ENCODE measurements around the gene GTF2F1.
"Not testable (repeated sequence)": the region's sequence is repeated elsewhere in the genome, so short reads cannot be mapped to it uniquely, and the experiment has no call there.

Gene GTF2F1

DNA sequence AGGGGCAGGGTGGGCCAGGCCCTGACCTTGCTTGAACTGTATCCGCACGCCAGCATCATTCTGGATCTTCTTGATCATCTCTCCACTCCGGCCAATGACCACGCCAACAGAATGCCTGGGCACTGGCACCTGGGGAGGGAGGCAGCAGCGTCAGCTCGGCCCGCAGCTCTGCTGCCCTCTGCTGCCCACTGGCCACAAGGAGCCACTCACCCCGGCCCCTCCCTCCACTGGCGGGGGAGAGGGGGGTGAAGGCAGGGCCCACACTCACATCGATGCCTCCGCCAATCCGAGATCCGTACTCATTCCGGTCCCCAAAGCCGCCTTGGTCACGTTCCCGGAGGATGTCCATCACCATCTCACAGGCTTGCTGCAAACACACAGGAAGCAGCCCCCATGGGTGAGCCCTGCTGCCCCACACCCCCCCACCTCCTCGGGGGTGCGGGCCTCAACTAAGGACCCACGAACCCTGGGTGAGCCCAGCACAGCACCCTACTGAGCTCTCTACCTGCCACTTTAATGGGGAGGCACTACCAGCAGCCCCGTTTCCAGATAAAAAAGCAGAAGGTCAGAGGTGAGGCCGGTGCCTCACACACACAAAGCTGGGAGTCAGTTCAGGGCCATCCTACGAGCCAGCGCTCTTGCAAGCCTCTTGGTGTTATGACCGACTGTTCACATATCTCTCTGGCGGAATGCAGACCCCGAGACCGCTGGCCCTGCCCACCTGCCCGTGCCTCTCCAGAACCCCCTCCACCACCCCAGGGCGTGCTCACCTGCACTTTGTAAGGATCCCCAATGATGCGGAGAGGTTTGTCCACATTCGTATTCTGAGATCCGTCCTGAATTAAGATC is 25.0 kb upstream of the GTF2F1 start:
- DNase-seq (ENCODE audit: low spot score) = peak; percentile 72

DNA sequence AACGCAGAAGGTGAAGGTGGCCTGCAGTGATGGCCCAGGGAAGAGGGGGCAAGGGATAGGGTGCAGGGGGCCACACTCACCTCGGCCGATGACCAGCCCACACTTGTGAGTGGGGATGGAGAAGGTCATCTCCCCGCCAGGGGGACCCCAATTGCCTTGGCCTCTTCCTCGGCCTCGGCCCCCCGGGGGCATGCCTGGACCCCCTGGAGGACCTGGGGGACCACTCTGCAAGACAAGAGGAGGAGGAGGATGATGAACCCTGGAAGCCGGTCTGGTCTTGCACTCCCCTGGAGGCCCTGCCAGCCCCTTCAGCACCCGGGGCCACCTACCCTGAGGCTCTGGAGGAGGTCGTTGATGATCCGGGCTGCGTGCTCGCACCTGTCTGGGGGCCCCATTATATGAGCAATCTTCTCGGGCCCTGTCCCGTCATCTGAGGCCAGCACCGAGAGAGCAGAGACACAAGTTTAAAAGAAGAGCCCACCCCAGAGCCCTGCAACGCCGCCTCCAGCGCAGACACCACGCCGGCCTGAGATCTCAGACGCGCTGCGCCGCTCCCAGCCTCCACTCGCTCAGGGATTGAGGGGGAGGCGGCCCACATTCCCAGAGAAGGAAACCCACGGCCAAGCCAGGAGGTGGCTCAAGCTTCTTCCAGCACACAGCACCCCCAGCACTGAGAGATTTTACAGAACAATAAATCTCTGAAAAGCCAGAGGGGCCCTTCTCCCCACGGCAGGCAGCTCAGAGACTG is 23.9 kb upstream of the GTF2F1 start:
- DNase-seq (ENCODE audit: low spot score) = no peak

GRCh38 chr19:6415591-6416190 is 22.7 kb upstream of the GTF2F1 start:
- DNase-seq (ENCODE audit: low spot score) = no peak

DNA sequence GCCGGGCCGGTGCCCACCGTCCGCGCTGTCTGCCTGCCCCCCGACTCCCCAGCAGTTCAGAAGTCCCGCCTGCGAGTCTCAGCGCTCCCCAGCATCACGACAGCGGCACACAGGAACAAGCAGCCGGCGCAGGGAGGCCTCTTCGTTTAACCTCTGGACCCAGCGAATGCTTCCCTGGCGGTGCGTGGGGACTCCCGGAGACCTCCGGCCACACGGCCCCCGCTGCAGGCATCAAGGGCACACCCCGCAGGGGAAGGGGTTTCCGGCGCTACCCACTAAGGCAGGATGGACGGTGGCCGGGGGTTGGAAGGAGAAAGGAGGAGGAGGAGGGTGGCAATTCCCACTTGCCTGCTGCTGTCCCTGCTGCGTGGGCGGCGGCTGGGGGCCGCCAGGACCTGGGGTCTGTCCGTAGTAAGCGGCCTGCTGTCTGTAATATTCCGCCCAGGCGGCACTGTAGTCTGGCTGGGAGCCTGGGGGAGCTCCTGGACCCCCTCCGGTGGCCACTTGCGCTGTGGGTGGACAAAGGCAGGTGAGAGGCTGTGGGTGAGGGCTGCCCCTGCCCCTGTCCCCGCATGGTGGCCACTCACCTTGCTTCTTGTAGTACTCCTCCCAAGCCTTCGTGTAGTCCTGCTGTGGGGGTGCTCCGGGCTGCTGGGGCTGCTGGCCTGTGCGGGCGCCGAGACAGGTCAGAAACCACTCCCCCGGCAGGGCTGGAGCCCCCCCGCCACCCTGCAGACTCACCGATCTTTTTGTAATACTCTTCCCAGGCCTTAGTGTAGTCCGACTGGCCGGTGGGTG is 22.0 kb upstream of the GTF2F1 start:
- no peak for DNase-seq (ENCODE audit: low spot score)

DNA sequence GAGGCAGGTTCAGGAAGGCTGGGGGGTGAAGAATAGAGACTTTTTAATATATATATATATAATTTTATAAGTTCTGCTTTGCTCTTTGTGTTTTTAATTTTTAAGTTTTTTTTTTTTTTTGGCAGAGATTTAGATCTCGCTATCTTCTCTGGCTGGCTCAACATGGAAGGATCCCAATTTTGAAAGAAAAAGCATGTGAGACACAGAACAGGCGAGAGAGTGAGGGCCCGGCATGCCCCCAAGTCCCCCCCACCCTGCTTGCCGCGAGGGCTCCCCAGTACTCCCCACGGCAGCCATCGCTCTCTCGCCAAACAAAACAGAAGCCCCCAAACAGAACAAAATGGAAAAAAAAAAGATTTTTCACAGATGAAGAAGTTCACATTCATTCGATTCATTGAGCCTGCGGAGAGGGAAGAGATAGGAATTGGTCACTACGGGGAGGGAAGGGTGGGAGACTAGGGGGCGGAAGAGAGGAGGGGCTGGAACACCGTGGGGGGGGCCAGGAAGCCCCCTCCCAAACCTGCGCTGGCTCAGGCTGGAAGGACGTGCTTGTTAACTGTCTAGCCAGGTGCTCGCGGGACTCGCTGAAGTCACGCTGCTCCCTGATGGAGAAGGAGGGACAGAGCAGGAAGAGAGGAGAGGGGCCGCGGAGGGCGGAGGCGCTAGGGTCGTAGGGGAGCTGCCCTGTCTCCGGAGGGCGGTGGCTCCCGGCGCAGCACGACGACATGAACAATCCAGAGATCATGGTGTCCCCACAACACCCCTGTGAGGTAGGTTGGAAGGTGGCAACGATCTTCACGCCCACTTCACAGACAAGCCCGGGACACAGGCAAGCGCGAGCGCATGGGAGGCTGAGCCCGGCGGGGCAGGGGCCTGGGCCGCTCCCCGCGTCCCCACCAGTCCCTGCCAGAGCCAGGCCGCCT is 21.0 kb upstream of the GTF2F1 start:
- no peak for DNase-seq (ENCODE audit: low spot score)

DNA sequence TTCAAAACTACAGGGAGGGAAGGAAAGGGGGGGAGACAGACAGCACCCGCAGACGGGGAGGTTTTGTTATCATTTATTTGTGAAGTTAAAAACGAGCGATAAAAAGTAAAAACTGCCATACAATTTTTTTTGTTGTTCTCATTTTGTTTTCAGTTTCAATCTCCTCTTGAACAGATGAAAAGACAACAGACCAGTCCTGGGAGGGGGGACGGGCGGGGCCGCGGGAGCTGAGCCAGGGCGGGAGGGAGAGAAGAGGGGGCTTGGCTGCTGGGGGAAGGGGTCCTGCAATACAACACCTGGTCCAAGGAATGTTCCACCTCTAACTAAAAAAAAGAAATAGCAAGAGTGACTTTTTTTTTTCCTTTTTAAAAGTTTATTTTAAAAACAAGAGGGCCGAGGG is 20.3 kb upstream of the GTF2F1 start:
- DNase-seq (ENCODE audit: low spot score) = no peak

DNA sequence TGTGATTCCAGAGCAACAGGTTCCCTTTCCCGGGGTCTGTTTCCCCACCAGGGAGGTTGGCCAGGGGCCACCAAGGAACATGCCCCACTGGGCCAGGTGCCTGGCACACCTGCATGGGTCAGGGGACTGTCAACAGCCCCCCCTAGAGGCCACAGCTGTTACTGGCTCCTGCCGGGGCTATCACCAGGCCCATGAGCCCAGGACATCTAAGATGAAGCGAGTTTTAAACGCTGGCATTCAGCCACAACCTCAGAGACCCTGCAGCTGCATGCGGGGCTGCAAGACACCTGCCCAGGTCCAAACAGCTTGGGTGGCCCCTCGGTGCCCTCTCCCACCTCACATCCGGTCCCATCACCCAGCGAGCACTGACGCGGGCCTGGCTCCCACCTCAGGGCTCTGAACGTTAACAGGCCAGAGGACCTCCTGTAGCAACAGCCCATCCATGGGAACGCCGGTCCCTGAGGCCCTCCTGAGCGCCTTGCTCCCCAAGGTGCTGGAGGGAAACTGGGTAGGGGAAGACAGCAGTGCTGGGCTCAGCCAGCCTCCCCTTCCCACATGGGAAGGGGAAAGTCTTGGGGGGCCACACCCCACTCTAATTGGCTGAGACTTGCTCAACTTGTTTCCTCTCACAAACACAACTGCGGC is 19.6 kb upstream of the GTF2F1 start:
- DNase-seq (ENCODE audit: low spot score) = no peak

GRCh38 chr19:6412061-6412446 is 19.1 kb upstream of the GTF2F1 start:
- no peak for DNase-seq (ENCODE audit: low spot score)

- DNase-seq (ENCODE audit: low spot score) = no peak
Observed at GRCh38 chr19:6409346-6409745, 16.4 kb upstream of the GTF2F1 start.

GRCh38 chr19:6406401-6406800 is 13.4 kb upstream of the GTF2F1 start:
- DNase-seq (ENCODE audit: low spot score) = no peak

- DNase-seq (ENCODE audit: low spot score) = peak; percentile 71
Observed at GRCh38 chr19:6402837-6403608, 10.1 kb upstream of the GTF2F1 start.

DNA sequence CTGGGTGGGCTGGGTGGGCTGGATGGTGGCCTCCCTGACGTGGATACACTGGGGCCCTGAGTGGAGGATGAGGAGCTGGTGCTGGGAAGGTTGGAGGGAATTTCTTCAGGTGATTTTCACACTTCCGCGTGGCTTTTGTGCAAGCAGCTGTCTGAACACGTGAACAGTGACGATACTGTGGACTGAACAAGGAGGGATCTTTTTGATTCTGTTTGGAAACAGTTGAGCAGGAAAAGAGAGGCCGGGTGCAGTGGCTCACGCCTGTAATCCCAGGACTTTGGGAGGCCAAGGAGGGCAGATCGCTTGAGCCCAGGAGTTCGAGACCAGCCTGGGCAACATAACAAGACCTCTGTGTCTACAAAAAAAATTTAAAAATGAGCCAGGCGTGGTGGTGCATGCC is 9.1 kb upstream of the GTF2F1 start:
- no peak for DNase-seq (ENCODE audit: low spot score)

DNA sequence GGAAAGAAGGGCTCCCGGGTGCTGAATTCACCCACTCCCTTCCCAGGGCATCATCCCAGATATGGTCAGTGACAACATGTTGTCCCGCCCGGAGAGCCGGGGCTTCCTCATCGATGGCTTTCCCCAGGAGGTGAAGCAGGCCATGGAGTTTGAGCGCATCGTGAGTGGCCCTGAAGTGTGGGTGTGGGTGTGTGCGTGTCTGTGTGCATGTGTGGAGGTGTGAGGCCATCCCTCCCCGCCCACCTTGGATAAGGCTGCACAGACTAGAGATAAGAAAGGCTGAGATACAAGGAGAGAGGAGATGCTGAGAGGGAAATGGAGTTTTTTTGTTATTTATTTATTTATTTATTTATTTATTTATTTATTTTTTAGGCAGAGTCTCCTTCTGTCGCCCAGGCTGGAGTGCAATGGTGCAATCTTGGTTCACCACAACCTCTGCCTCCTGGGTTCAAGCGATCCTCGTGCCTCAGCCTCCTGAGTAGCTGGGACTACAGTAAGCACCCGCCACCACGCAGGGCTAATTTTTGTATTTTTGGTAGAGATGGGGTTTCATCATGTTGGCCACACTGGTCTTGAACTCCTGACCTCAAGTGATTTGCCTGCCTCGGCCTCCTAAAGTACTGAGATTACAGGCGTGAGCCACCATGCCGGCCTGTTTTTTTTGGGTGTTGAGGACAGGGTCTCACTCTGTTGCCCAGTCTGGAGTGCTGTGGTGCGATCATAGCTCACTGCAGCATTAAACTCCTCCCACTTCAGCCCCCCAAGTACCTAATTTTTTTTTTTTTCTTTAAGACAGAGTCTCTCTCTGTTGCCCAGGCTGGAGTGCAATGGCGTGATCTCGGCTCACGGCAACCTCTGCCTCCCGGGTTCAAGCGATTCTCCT is 7.3 kb upstream of the GTF2F1 start:
- DNase-seq (ENCODE audit: low spot score) = not testable (repeated sequence)

- DNase-seq (ENCODE audit: low spot score) = no peak
Observed at GRCh38 chr19:6396305-6396704, 3.3 kb upstream of the GTF2F1 start.

DNA sequence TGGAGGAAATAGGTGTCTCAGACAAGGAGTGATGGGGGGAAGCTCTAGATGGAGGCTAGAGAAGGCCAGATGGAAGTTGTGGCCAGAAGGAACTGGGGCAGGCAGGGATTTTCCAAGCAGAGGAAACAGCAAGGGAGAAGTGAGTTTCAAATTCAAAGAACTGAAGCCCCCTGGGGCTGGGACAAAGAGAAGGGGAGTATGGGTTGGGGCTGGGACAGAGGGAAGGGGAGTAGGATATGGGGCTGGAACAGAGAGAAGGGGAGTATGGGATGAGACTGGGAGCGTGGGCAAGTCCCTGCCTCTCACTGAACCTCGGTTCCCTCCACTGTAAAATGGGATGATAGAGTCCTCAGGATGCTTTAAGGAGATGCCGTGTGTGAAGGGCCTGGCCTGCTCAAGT is 1.9 kb upstream of the GTF2F1 start:
- no peak for DNase-seq (ENCODE audit: low spot score)

GRCh38 chr19:6393983-6394412 is 1.0 kb upstream of the GTF2F1 start:
- no peak for DNase-seq (ENCODE audit: low spot score)

DNA sequence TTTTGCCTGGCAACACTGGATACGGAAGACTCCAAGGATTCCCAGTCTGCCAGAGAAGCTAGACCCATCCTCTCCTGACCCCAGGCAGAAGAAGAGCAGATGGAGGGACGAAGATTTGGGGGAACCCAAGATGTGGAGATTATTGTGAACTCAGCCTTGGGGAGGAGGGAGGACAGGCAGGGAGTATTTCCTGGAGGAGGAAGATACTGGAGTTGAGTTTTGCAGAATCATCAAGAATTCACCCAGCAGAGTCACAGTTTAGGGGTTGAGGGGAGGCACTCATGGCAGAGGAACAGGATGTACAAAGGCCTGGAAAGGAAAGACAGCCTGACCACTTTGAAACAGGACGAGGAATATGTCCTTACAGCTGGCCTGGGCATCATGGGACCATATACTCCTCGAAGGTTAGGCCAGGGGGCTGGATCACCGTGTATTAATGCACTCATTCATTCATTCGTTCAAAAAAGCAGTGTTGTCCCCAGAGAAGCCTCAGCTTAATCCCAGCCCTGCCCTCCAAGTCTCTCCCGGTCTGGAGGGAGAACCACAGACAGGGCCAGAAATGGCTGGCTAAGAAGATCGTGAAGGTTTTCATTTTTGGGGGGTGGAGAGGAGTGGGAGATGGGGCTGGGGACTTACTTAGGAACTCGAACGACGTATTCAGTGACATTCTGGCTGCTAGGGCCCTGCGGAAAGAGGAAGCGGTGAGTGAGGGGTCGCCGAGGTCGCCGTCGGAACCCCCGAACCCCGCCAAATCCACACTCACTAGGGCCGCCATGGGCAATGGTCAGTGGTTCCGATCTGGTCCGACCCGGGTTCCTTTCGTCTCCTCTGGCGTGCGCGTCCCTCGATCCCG is 517 bp downstream of the GTF2F1 start:
- DNase-seq (ENCODE audit: low spot score) = no peak

GRCh38 chr19:6387372-6387771 is 5.6 kb downstream of the GTF2F1 start:
- no peak for DNase-seq (ENCODE audit: low spot score)

All from AG08396 (cell line).